HepG2 (cell line): Measurements from ENCODE around the gene RAB33B. TPM values are rescaled to one million over a fixed set of nuclear protein-coding genes. Genes with fewer than 3 reads are reported as not detected.

Experiments
- AGO2 ChIP-seq: fragments of 200-400 bp; formaldehyde crosslinking; optimal IDR thresholded peaks from 2 replicates; pipeline ENCODE3; 2017; ENCODE audit warnings: mild to moderate bottlenecking, low read depth, low read length, moderate library complexity
- FOXA1 ChIP-seq, 2 experiments: fragments of 450-650 bp in 1 of 2; sonication (generic) in 1 of 2; formaldehyde crosslinking in 1 of 2; IDR thresholded peaks; 2 replicates each; pipeline versions ENCODE4 v1.4.0 to v1.6.1; 2016 to 2020; ENCODE audit warnings: missing genetic modification reagents in 1 of 2
- U2AF2 ChIP-seq: fragments of 200-400 bp; formaldehyde crosslinking; IDR thresholded peaks from 2 replicates; pipeline ENCODE4 v1.6.1; 2017; ENCODE audit warnings: low read depth, mild to moderate bottlenecking, low read length
- ZNF124 ChIP-seq: sonication (generic); formaldehyde crosslinking; IDR thresholded peaks from 2 replicates; pipeline ENCODE4 v1.4.0; 2020; ENCODE audit warnings: missing genetic modification reagents
- ZNF3 ChIP-seq: IDR thresholded peaks from 2 replicates; pipeline ENCODE4 v1.7.0; 2017; ENCODE audit warnings: inconsistent platforms
- ZNF569 ChIP-seq: sonication (generic); formaldehyde crosslinking; IDR thresholded peaks from 2 replicates; pipeline ENCODE4 v1.5.0; 2020; ENCODE audit warnings: mild to moderate bottlenecking, missing genetic modification reagents, moderate library complexity, borderline replicate concordance
- ZNF619 ChIP-seq: sonication (generic); formaldehyde crosslinking; IDR thresholded peaks from 2 replicates; pipeline ENCODE4 v1.4.0; 2020; ENCODE audit warnings: mild to moderate bottlenecking, missing genetic modification reagents
- ZNF713 ChIP-seq: sonication (generic); formaldehyde crosslinking; IDR thresholded peaks from 2 replicates; pipeline ENCODE4 v1.4.0; 2020; ENCODE audit warnings: mild to moderate bottlenecking, missing genetic modification reagents
- polyA plus RNA-seq, 8 experiments: library from polyadenylated mRNA; depleted of rRNA in 3 of 8; stranded (reverse) in 7 of 8; unstranded in 1 of 8; fragments of >200 nt; fragmentation: Illumina TruSeq in 4 of 8; extraction: Trizol in 4 of 8; gene quantifications; 2 replicates each; pipeline versions ENCODE4 v1.2.1 to v1.2.3, GENCODE V29; 2011 to 2016; ENCODE audit warnings: low read depth in 4 of 8, missing spikeins in 1 of 8, mixed read lengths in 1 of 8; ENCODE audit not compliant: insufficient read depth in 1 of 8
- total RNA-seq, 5 experiments: library from RNA; depleted of rRNA; stranded (reverse); fragments of >200 nt; fragmentation: Illumina TruSeq; extraction: Trizol; gene quantifications; 2 replicates each; pipeline ENCODE4 v1.2.3, GENCODE V29; 2016; ENCODE audit warnings: low read depth in 1 of 5
- TF ChIP-seq, protein P1 (sequence below): sonication (generic); formaldehyde crosslinking; IDR thresholded peaks from one replicate; pipeline ENCODE4 v1.5.1; 2020; ENCODE audit warnings: mild to moderate bottlenecking, missing genetic modification reagents; ENCODE audit errors: not compliant biosample characterization
- TF ChIP-seq, protein P2 (sequence below): IDR thresholded peaks from 2 replicates; pipeline ENCODE4 v1.6.1; 2016; ENCODE audit warnings: control low read depth
- TF ChIP-seq, protein P3 (sequence below): IDR thresholded peaks from 2 replicates; pipeline ENCODE4 v1.6.1; 2016; ENCODE audit warnings: low read depth
- TF ChIP-seq, protein P4 (sequence below): sonication (generic); formaldehyde crosslinking; IDR thresholded peaks from 2 replicates; pipeline ENCODE4 v1.4.0; 2020; ENCODE audit warnings: missing genetic modification reagents, low read depth, mild to moderate bottlenecking, borderline replicate concordance
- TF ChIP-seq, protein P5 (sequence below): sonication (generic); formaldehyde crosslinking; IDR thresholded peaks from 2 replicates; pipeline ENCODE4 v1.5.1; 2020; ENCODE audit warnings: missing genetic modification reagents, mild to moderate bottlenecking, borderline replicate concordance

The RAB33B gene
- total and polyA plus RNA-seq, 2 of the 13 experiments (the other 11 are each of a cell fraction or from before 2014, with no cell fraction given): 7.6 to 8.1 TPM

DNA sequence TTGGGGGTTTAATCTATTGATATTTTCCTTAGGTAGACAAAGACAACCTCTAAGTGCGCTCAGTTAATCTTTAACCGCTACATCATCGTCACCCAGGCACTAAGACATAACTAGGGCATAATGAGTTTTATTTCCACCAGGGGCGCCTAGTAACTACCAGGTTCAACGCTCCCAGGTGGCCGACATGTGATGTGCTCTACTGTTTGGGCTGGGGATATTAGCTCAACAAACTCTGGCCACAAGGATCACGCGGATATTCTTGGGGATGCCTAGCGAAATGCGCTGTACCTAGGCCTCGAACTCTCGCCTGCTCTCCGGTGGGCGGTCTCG, 915 bp upstream of the RAB33B start (continued):
- TF ChIP-seq, protein P1, sequence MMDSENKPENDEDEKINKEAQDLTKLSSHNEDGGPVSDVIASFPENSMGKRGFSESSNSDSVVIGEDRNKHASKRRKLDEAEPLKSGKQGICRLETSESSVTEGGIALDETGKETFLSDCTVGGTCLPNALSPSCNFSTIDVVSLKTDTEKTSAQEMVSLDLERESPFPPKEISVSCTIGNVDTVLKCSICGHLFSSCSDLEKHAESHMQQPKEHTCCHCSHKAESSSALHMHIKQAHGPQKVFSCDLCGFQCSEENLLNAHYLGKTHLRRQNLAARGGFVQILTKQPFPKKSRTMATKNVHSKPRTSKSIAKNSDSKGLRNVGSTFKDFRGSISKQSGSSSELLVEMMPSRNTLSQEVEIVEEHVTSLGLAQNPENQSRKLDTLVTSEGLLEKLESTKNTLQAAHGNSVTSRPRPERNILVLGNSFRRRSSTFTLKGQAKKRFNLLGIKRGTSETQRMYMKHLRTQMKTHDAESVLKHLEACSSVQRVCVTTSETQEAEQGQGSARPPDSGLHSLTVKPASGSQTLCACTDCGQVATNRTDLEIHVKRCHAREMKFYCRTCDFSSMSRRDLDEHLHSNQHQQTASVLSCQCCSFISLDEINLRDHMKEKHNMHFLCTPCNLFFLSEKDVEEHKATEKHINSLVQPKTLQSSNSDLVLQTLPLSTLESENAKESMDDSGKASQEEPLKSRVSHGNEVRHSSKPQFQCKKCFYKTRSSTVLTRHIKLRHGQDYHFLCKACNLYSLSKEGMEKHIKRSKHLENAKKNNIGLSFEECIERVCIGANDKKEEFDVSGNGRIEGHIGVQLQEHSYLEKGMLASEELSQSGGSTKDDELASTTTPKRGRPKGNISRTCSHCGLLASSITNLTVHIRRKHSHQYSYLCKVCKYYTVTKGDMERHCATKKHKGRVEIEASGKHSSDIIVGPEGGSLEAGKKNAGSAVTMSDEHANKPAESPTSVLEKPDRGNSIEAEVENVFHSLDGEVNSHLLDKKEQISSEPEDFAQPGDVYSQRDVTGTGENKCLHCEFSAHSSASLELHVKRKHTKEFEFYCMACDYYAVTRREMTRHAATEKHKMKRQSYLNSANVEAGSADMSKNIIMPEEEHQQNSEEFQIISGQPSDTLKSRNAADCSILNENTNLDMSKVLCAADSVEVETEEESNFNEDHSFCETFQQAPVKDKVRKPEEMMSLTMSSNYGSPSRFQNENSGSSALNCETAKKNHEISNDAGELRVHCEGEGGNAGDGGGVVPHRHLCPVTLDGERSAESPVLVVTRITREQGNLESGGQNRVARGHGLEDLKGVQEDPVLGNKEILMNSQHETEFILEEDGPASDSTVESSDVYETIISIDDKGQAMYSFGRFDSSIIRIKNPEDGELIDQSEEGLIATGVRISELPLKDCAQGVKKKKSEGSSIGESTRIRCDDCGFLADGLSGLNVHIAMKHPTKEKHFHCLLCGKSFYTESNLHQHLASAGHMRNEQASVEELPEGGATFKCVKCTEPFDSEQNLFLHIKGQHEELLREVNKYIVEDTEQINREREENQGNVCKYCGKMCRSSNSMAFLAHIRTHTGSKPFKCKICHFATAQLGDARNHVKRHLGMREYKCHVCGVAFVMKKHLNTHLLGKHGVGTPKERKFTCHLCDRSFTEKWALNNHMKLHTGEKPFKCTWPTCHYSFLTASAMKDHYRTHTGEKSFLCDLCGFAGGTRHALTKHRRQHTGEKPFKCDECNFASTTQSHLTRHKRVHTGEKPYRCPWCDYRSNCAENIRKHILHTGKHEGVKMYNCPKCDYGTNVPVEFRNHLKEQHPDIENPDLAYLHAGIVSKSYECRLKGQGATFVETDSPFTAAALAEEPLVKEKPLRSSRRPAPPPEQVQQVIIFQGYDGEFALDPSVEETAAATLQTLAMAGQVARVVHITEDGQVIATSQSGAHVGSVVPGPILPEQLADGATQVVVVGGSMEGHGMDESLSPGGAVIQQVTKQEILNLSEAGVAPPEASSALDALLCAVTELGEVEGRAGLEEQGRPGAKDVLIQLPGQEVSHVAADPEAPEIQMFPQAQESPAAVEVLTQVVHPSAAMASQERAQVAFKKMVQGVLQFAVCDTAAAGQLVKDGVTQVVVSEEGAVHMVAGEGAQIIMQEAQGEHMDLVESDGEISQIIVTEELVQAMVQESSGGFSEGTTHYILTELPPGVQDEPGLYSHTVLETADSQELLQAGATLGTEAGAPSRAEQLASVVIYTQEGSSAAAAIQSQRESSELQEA (CRISPR knock-in tag): no peak
- TF ChIP-seq, protein P2, sequence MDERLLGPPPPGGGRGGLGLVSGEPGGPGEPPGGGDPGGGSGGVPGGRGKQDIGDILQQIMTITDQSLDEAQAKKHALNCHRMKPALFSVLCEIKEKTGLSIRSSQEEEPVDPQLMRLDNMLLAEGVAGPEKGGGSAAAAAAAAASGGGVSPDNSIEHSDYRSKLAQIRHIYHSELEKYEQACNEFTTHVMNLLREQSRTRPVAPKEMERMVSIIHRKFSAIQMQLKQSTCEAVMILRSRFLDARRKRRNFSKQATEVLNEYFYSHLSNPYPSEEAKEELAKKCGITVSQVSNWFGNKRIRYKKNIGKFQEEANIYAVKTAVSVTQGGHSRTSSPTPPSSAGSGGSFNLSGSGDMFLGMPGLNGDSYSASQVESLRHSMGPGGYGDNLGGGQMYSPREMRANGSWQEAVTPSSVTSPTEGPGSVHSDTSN (CRISPR knock-in tag): no peak
- TF ChIP-seq, protein P3, sequence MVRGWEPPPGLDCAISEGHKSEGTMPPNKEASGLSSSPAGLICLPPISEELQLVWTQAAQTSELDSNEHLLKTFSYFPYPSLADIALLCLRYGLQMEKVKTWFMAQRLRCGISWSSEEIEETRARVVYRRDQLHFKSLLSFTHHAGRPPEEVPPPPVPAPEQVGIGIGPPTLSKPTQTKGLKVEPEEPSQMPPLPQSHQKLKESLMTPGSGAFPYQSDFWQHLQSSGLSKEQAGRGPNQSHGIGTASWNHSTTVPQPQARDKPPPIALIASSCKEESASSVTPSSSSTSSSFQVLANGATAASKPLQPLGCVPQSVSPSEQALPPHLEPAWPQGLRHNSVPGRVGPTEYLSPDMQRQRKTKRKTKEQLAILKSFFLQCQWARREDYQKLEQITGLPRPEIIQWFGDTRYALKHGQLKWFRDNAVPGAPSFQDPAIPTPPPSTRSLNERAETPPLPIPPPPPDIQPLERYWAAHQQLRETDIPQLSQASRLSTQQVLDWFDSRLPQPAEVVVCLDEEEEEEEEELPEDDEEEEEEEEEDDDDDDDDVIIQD (CRISPR knock-in tag): no peak
- no peak for TF ChIP-seq ZNF569 (CRISPR knock-in tag)
- TF ChIP-seq, protein P4, sequence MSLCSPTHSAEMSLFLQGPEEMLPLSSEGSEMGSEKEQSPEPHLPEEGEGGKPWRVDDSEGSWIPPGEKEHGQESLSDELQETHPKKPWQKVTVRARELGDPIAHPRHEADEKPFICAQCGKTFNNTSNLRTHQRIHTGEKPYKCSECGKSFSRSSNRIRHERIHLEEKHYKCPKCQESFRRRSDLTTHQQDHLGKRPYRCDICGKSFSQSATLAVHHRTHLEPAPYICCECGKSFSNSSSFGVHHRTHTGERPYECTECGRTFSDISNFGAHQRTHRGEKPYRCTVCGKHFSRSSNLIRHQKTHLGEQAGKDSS (CRISPR knock-in tag): 0 out of 2 replicates have a peak, but pooled peaks have one; percentile 12
- TF ChIP-seq FOXA1 (IDR thresholded peaks at IDR 0.05): no peak
- TF ChIP-seq FOXA1 (CRISPR knock-in tag; IDR thresholded peaks at IDR 0.05): no peak
- no peak for TF ChIP-seq ZNF619
- TF ChIP-seq ZNF713 (CRISPR knock-in tag): 0 out of 2 replicates have a peak, but pooled peaks have one; percentile 9
- TF ChIP-seq ZNF3: 0 out of 2 replicates have a peak, but pooled peaks have one; percentile 44
- no peak for TF ChIP-seq U2AF2
- no peak for TF ChIP-seq AGO2
- TF ChIP-seq, protein P5, sequence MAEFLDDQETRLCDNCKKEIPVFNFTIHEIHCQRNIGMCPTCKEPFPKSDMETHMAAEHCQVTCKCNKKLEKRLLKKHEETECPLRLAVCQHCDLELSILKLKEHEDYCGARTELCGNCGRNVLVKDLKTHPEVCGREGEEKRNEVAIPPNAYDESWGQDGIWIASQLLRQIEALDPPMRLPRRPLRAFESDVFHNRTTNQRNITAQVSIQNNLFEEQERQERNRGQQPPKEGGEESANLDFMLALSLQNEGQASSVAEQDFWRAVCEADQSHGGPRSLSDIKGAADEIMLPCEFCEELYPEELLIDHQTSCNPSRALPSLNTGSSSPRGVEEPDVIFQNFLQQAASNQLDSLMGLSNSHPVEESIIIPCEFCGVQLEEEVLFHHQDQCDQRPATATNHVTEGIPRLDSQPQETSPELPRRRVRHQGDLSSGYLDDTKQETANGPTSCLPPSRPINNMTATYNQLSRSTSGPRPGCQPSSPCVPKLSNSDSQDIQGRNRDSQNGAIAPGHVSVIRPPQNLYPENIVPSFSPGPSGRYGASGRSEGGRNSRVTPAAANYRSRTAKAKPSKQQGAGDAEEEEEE (CRISPR knock-in tag): no peak
- TF ChIP-seq ZNF124: no peak
